ENCODE data around the gene DOK3. TPM values are rescaled to one million over a fixed set of nuclear protein-coding genes. Genes with fewer than 3 reads are reported as not detected.

Gene DOK3
- total and polyA plus RNA-seq, 2 of the 13 experiments (the other 11 are each of a cell fraction or from before 2014, with no cell fraction given), result 1.4 to 1.5 TPM

DNA sequence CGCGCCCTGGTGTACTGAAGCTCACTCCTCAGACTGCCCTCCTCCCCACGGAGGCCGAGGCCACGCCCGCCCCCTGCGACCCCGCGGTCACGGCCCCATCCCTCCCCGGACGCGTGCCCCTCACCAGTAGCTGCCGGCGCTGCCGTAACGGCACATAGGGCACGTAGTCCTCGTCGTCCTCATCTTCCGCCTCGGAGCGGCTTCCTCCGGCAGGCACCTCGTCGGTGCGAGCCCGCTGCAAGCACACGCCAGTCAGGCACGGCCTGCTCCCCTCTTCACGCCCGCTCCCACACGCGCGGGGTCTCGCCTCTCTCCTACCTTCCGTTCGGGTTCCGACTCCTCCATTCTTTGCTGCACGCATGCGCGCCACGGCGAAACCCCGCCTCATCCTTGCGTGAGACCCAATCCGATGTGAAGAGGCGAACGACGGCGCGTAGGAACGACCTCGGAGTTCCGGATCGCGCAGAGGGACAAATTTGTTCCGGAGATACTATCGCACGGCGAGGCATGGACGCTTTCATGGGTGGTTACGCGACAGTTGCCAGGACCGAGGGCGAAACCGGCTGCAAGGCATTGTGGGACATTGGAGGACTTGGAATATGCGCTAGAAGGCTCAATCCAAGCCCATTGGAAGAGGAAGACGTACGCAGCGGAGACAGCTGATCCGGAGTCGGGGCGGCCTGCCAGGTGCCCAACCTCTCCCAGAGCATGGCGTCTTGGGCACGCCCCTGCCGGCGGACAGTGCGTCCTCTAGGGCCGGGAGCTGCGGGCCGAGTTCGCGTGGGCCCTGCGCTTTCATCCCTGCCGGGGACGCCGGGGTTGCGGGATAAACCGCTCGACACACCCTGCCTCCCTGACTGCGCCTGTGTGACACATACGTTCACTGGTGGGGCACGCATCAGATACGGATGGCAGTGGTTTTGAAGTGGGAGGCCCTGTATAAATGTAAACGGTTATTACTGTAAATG lies 7.3 kb upstream of the DOK3 start, which contains the start of gene DDX41 (continued):
- TF ChIP-seq, protein P1, sequence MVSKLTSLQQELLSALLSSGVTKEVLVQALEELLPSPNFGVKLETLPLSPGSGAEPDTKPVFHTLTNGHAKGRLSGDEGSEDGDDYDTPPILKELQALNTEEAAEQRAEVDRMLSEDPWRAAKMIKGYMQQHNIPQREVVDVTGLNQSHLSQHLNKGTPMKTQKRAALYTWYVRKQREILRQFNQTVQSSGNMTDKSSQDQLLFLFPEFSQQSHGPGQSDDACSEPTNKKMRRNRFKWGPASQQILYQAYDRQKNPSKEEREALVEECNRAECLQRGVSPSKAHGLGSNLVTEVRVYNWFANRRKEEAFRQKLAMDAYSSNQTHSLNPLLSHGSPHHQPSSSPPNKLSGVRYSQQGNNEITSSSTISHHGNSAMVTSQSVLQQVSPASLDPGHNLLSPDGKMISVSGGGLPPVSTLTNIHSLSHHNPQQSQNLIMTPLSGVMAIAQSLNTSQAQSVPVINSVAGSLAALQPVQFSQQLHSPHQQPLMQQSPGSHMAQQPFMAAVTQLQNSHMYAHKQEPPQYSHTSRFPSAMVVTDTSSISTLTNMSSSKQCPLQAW (CRISPR knock-in tag; IDR thresholded peaks at IDR 0.05), result peak; percentile 93
- TF ChIP-seq, protein P2, sequence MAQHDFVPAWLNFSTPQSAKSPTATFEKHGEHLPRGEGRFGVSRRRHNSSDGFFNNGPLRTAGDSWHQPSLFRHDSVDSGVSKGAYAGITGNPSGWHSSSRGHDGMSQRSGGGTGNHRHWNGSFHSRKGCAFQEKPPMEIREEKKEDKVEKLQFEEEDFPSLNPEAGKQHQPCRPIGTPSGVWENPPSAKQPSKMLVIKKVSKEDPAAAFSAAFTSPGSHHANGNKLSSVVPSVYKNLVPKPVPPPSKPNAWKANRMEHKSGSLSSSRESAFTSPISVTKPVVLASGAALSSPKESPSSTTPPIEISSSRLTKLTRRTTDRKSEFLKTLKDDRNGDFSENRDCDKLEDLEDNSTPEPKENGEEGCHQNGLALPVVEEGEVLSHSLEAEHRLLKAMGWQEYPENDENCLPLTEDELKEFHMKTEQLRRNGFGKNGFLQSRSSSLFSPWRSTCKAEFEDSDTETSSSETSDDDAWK (CRISPR knock-in tag; IDR thresholded peaks at IDR 0.05), result no peak
- TF ChIP-seq, protein P3, sequence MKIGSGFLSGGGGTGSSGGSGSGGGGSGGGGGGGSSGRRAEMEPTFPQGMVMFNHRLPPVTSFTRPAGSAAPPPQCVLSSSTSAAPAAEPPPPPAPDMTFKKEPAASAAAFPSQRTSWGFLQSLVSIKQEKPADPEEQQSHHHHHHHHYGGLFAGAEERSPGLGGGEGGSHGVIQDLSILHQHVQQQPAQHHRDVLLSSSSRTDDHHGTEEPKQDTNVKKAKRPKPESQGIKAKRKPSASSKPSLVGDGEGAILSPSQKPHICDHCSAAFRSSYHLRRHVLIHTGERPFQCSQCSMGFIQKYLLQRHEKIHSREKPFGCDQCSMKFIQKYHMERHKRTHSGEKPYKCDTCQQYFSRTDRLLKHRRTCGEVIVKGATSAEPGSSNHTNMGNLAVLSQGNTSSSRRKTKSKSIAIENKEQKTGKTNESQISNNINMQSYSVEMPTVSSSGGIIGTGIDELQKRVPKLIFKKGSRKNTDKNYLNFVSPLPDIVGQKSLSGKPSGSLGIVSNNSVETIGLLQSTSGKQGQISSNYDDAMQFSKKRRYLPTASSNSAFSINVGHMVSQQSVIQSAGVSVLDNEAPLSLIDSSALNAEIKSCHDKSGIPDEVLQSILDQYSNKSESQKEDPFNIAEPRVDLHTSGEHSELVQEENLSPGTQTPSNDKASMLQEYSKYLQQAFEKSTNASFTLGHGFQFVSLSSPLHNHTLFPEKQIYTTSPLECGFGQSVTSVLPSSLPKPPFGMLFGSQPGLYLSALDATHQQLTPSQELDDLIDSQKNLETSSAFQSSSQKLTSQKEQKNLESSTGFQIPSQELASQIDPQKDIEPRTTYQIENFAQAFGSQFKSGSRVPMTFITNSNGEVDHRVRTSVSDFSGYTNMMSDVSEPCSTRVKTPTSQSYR (CRISPR knock-in tag; IDR thresholded peaks at IDR 0.05; ENCODE audit: borderline replicate concordance), result peak; percentile 28
- TF ChIP-seq ZNF20 (CRISPR knock-in tag; IDR thresholded peaks at IDR 0.05) (no peak), ZNF138 (CRISPR knock-in tag; IDR thresholded peaks at IDR 0.05; ENCODE audit: low read depth) (peak; percentile 74; the same call in 1 of the 2 replicates), IRF2 (CRISPR knock-in tag; IDR thresholded peaks at IDR 0.05) (peak; percentile 96), STAG1 (CRISPR knock-in tag; IDR thresholded peaks at IDR 0.05) (peak; percentile 22; the same call in 1 of the 2 replicates), ZNF124 (CRISPR knock-in tag; IDR thresholded peaks at IDR 0.05) (peak; percentile 95), KDM4B (CRISPR knock-in tag; IDR thresholded peaks at IDR 0.05) (peak; percentile 68), NR2F2 (IDR thresholded peaks at IDR 0.05; ENCODE audit: borderline replicate concordance, low read depth) (peak; percentile 26; the same call in 1 of the 2 replicates), BHLHE40 (IDR thresholded peaks at IDR 0.05; ENCODE audit: low read length) (peak; percentile 7; the same call in 1 of the 2 replicates), DR1 (CRISPR knock-in tag; IDR thresholded peaks at IDR 0.05) (peak; percentile 92)
- TF ChIP-seq, protein P4, sequence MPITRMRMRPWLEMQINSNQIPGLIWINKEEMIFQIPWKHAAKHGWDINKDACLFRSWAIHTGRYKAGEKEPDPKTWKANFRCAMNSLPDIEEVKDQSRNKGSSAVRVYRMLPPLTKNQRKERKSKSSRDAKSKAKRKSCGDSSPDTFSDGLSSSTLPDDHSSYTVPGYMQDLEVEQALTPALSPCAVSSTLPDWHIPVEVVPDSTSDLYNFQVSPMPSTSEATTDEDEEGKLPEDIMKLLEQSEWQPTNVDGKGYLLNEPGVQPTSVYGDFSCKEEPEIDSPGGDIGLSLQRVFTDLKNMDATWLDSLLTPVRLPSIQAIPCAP (CRISPR knock-in tag; IDR thresholded peaks at IDR 0.05; ENCODE audit: low read depth), result no peak
- TF ChIP-seq, protein P5, sequence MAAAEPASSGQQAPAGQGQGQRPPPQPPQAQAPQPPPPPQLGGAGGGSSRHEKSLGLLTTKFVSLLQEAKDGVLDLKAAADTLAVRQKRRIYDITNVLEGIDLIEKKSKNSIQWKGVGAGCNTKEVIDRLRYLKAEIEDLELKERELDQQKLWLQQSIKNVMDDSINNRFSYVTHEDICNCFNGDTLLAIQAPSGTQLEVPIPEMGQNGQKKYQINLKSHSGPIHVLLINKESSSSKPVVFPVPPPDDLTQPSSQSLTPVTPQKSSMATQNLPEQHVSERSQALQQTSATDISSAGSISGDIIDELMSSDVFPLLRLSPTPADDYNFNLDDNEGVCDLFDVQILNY (CRISPR knock-in tag; conservative IDR thresholded peaks at IDR 0.05), result no peak; the same call in 1 of the 2 replicates
- TF ChIP-seq, protein P6, sequence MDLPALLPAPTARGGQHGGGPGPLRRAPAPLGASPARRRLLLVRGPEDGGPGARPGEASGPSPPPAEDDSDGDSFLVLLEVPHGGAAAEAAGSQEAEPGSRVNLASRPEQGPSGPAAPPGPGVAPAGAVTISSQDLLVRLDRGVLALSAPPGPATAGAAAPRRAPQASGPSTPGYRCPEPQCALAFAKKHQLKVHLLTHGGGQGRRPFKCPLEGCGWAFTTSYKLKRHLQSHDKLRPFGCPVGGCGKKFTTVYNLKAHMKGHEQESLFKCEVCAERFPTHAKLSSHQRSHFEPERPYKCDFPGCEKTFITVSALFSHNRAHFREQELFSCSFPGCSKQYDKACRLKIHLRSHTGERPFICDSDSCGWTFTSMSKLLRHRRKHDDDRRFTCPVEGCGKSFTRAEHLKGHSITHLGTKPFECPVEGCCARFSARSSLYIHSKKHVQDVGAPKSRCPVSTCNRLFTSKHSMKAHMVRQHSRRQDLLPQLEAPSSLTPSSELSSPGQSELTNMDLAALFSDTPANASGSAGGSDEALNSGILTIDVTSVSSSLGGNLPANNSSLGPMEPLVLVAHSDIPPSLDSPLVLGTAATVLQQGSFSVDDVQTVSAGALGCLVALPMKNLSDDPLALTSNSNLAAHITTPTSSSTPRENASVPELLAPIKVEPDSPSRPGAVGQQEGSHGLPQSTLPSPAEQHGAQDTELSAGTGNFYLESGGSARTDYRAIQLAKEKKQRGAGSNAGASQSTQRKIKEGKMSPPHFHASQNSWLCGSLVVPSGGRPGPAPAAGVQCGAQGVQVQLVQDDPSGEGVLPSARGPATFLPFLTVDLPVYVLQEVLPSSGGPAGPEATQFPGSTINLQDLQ (CRISPR knock-in tag; IDR thresholded peaks at IDR 0.05), result no peak
